GM10266 (cell line): ENCODE results near the gene FBLN2.

Experiments
- DNase-seq: peaks from one replicate; pipeline ENCODE4 v3.0.0; 2012; ENCODE audit errors: extremely low spot score
- CTCF ChIP-seq: IDR thresholded peaks from 2 replicates; pipeline ENCODE4 v1.5.1; 2012; ENCODE audit warnings: mild to moderate bottlenecking, low read depth; ENCODE audit not compliant: control insufficient read depth, insufficient read depth; ENCODE audit errors: missing control alignments

The FBLN2 gene

GRCh38 chr3:13652728-13653127, 103.8 kb downstream of the FBLN2 start:
- TF ChIP-seq CTCF = no peak
- no peak for DNase-seq

GRCh38 chr3:13653631-13654279, 104.8 kb downstream of the FBLN2 start:
- no peak for DNase-seq

GRCh38 chr3:13654330-13655060, 105.6 kb downstream of the FBLN2 start:
- TF ChIP-seq CTCF = no peak
- DNase-seq = no peak

More at GRCh38 chr3:13653631-13654279, 104.8 kb downstream of the FBLN2 start:
- TF ChIP-seq CTCF = no peak

- peak; percentile 60 for TF ChIP-seq CTCF
- peak; percentile 74 for DNase-seq
Observed at GRCh38 chr3:13655061-13655913, 106.4 kb downstream of the FBLN2 start.

GRCh38 chr3:13656584-13657301, 107.8 kb downstream of the FBLN2 start:
- no peak for TF ChIP-seq CTCF
- DNase-seq = no peak

- TF ChIP-seq CTCF = peak; percentile 89
- peak; percentile 86 for DNase-seq
Observed at GRCh38 chr3:13657660-13658435, 108.9 kb downstream of the FBLN2 start.
